Tongue (tissue), 2 donors: Measurements from ENCODE around the gene PAM16. TPM values are rescaled to one million over a fixed set of nuclear protein-coding genes. Genes with fewer than 3 reads are reported as not detected.
A peak's percentile ranks its signal among the peaks of the same experiment; 100 is the strongest.
"Not testable (repeated sequence)": the region's sequence is repeated elsewhere in the genome, so short reads cannot be mapped to it uniquely, and the experiment has no call there.

Experiments
- DNase-seq: peaks from one replicate; pipeline ENCODE4 v3.0.0-alpha.2; 2015
- total RNA-seq: library from RNA; depleted of rRNA; stranded (reverse); fragments of >200 nt; gene quantifications from one replicate; pipeline ENCODE4 v1.2.3, GENCODE V29; 2014

PAM16 gene
- total RNA-seq, 1 donor from 2014 or later, result 16.9 TPM

DNA sequence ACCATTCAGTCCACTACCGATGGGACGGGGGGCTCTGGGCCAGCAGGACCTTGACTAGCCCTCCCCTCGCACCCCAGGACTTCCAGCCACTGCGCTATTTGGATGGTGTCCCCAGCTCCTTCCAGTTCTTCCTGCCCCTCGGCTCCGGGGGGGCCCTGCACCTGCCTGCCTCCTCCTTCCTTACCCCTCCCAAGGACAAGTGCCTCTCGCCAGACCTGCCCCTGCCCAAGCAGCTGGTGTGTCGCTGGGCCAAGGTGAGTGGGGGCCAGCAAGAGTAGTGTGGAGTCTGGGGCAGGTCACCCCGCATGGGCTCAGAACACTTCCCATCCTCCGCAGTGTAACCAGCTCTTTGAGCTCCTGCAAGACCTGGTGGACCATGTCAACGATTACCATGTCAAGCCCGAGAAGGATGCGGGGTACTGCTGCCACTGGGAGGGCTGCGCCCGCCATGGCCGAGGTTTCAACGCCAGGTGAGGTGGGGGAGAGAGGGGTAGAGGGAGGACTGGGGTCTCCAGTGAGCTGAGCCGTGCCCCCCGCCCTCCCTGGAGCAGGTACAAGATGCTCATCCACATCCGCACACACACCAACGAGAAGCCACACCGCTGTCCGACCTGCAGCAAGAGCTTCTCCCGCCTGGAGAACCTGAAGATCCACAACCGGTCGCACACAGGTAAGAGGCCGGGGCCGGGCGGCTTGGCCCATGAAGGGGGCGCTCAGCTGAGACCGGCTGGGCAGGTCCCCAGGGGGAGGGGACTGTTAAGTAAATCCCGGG is 16.2 kb downstream of the PAM16 start:
- no peak for DNase-seq

DNA sequence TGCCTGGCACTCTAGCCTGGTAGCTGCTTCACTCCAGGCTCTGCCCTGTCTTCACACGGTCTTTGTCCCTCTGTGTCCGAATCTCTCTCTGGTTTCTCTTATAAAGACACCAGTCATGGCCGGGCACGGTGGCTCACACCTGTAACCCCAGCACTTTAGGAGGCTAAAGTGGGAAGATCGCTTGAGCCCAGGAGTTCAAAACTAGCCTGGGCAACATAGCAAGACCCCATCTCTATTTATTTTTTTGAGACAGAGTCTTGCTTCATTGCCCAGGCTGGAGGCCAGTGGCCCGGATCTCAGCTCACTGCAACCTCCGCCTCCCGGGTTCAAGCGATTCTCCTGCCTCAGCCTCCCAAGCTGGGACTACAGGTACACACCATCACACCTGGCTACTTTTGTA is 17.4 kb downstream of the PAM16 start:
- DNase-seq, result not testable (repeated sequence)

DNA sequence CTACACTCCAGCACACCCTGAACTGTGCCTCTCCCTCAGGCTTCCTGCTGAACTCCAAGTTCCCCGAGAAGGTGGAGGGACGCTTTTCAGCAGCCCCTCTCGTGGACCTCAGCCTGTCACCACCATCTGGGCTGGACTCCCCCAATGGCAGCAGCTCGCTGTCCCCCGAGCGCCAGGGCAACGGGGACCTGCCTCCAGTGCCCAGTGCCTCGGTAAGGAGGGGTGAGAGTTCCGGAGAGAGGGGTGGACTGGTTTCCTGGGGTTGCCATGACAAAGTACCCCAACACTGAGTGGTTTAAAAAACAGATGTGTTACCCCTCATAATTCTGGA is 17.8 kb downstream of the PAM16 start:
- DNase-seq, result no peak

DNA sequence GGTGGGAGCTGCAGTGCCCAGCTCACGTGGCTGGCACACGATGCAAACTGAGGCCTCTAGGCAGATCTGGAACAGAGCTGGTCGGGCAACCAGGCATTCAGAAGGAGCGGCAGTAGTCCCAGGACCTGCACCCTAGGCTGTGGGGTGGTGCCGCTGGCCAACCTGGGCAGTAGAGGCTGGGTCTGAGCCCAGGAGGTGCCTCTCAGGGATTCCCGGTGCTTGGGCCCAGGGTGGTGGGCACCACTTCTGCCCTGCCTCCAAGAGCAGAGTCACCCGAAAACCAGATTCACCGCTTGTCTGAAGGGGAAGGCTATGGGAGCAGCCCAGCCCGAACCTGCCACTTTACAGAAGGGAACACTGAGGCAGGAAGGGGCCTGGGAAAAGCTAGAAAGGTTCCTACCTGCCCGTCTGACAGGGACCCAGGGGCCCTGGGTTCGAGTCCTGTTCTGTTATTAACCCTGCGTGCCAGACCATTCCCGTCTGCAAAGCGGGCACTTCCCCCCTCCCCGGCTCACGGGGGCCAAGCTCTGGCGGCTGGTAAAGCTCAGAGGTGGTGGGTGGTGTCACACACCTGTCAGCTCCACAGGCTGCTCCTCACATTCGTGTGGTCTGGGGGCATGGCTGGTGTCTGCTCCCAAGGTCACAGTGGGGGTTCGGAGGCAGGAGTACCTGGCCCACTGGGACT is 18.4 kb downstream of the PAM16 start:
- no peak for DNase-seq

DNA sequence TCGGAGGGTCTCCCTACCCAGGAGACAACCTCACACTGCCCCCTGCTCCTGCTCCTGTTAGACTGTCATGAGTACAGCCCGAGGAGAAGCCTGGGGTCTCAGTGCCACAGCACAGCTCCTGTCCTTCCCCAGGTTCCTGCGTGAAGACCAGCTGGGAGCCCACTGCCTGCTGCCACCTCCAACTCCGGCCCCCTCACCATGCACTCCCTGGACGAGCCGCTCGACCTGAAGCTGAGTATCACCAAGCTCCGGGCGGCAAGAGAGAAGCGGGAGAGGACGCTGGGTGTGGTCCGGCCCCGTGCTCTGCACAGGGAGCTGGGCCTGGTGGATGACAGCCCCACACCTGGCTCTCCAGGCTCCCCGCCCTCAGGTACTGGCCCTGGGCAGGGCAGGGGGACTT is 19.0 kb downstream of the PAM16 start:
- DNase-seq, result no peak

DNA sequence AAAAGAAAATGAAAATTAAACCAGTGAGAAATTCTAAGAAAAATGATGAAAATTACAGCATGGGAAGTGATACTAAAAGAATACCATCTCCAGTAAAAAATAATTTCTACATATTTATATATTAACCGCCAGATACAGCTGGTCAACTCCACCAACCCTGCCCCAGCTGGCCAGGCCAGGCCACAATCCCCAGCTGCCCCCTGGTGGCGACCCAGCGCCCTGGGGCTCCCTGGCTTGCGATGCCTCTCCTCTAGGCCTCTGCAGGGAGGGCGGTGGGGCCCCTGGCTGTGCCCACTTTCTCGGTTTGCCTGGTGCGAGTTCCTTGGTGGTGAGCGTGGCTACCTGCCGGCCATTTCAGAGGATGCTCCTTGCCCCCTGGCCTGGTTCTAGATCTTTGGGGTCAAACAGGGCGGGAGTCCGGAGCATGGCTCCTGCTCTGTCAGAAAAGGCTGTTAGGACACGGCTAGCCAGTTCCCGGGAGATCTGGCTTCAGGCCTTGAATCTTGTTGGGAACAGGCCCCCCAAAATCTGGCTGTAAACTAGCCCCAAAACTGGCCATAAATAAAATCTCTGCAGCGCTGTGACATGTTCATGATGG is 20.7 kb downstream of the PAM16 start:
- peak; percentile 74 for DNase-seq

- DNase-seq, result peak; percentile 62
Observed at GRCh38 chr16:4328782-4329775, 22.0 kb downstream of the PAM16 start.

- peak; percentile 91 for DNase-seq
Observed at GRCh38 chr16:4328046-4328781, 22.9 kb downstream of the PAM16 start.

DNA sequence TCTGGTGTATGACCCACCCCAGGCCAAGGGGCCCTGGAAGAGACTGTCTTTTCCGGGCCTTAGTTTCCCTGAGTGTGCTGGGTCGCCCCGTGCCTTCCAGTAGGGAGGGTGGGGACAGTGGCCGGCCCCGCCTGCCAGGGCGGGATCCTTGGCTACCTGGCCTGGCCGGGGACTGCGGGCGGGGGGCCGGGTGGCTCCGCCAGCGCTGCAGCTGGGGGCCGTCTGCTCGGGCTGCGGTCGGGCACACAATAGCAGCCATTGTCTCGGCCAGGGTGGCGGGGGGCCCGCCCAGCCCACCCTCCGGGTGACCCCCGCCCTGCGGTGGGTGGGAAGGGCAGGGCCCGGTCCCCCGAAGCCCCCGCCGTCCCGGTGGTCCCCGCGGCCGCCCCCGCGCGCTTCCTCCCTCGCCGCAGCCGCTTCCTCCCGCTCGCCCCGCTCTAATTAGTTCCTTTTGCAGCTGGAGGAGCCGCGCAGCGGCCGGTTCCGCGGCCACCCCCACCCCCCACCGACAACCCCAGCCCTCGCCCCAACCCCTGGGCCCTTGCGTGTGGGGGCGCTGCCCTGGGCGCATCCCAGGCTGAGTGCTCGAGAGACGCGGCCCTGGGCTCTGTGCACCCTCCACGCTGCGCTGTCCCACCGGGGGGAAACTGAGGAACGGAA is 23.6 kb downstream of the PAM16 start:
- no peak for DNase-seq

- no peak for DNase-seq
Observed at GRCh38 chr16:4325253-4325758, 25.8 kb downstream of the PAM16 start.

DNA sequence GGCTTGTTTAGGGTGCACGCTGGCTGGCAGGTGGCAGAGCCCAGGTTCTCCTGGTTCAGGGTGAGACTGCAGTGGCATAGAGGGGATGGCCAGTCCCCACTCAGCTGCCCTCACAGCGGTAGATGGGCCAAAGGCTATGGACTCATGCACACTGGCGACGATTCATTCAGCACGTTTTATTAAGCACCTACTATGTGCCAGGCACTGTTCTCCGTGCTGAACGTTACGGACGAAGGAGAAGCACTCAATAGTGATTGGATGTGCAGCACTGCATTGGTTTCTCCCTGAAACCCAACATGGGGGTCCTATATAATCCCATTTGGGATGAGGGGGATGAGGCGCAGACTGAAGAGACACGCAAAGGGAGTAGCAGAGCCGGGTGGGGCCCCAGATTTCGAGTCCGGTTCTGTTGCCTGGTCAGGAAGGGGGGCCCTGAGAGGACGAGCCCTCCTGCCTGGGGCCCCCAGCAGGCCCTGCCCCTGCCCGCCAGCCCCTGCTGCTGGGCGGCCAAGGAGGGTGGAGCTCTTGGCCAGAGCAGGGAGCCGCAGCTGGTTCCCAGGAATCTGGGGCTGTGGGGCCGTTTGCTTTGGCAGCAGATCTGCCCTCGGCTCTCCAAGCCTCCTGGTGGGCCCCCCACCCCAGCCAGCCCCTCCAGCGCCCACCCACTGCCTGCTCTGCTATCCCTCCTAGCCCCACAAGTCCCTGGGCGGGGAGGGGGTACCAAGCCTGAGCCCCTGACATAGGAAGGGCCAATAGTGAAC is 26.4 kb downstream of the PAM16 start:
- DNase-seq, result peak; percentile 89

GRCh38 chr16:4323845-4324488 is 27.2 kb downstream of the PAM16 start:
- peak; percentile 71 for DNase-seq

DNA sequence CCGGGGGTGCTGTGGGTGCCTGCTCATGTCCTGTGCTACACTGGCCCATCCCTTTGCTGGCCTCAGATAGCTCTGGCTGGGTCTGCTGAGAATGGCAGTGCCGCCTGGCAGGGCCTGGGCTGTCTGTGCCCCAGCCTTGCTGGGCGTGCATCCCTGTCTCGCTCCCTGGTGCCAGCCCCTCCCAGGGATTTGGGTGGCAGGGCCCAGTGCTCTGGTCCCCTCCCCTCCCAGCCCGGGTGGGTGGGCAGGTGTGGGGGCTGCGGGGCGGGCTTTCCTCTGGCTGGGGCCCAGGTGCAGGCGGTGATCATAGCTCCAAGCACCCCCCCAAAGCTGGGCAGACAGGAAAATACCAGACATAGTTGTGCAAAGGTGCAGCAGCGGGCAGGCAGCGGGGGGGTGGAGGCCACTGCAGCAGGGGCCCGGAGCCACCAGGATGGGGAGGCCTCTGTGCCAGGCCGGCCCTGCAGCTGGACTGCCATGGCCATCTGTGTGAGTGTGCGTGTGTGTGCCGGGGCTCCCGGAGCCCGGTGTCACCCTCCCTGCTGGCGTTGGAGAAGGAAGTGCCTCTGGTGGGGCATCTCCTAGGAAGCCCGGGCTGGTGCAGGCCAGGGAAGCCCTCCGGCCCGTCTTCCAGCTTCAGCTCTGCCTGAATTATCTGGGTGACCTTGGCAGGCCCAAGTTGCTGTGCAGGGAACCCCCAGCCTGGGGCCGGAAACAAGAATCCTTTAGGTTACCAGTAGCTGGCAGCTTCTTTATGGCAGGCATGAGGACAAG is 27.9 kb downstream of the PAM16 start:
- no peak for DNase-seq

- DNase-seq, result no peak
Observed at GRCh38 chr16:4322121-4323052, 28.7 kb downstream of the PAM16 start.

GRCh38 chr16:4321286-4322120 is 29.6 kb downstream of the PAM16 start:
- no peak for DNase-seq

GRCh38 chr16:4320571-4321137 is 30.5 kb downstream of the PAM16 start:
- DNase-seq, result no peak
